IMR-90 (cell line): ENCODE data around the gene CST1. TPM values are rescaled to one million over a fixed set of nuclear protein-coding genes. Genes with fewer than 3 reads are reported as not detected.

Source experiments
- ATAC-seq: fragments of 200-7000 bp; cut with Tn5 transposase; 2 replicates; pipeline ENCODE4 v1.9.1; 2020; ENCODE audit warnings: low read depth, mild to moderate bottlenecking, moderate library complexity
- BruUV-seq: library from RNA; stranded (reverse); fragments of 400-500 nt; replicated peaks from 2 replicates; lab custom pipeline; 2021; lab: Mats Ljungman, UMichigan
- CTCF ChIA-PET: fragments of 300-600 bp; formaldehyde crosslinking; extraction: SDS; loops from one replicate; lab custom pipeline; 2021; ENCODE audit warnings: antibody characterized with exemption; lab: Yijun Ruan, JAX
- POLR2A ChIA-PET: fragments of 300-600 bp; sonication (Branson Sonifier 250); formaldehyde crosslinking; loops from one replicate; lab custom pipeline; 2022; ENCODE audit warnings: antibody characterized with exemption; ENCODE audit not compliant: unreplicated experiment; lab: Charles Lee
- DNase-seq: peaks from one replicate; pipeline ENCODE4 v3.0.0; 2013
- H2AFZ ChIP-seq: replicated peaks from 2 replicates; pipeline ENCODE3; 2013; ENCODE audit warnings: low read length, mild to moderate bottlenecking; ENCODE audit not compliant: poor library complexity
- H2AK5ac ChIP-seq: 2 replicates; pipeline ENCODE4 v1.6.1; 2013; ENCODE audit warnings: low read depth, low read length, inconsistent platforms
- H2AK9ac ChIP-seq: replicated peaks from 2 replicates; pipeline ENCODE3; 2013; ENCODE audit warnings: mild to moderate bottlenecking, low read depth, low read length, moderate library complexity; ENCODE audit not compliant: poor library complexity
- H2BK120ac ChIP-seq: 2 replicates; pipeline ENCODE4 v1.6.1; 2013; ENCODE audit warnings: low read depth, low read length, inconsistent platforms
- H2BK15ac ChIP-seq: 3 replicates; pipeline ENCODE4 v1.6.1; 2013; ENCODE audit warnings: low read depth, low read length, inconsistent platforms
- H2BK20ac ChIP-seq: 2 replicates; pipeline ENCODE4 v1.6.1; 2013; ENCODE audit warnings: low read depth, mild to moderate bottlenecking, inconsistent platforms, low read length, moderate library complexity
- H2BK5ac ChIP-seq: 2 replicates; pipeline ENCODE4 v1.6.1; 2013; ENCODE audit warnings: mild to moderate bottlenecking, low read depth, low read length, inconsistent platforms; ENCODE audit not compliant: poor library complexity, severe bottlenecking
- H3K14ac ChIP-seq: replicated peaks from 2 replicates; pipeline ENCODE4 v1.6.1; 2013; ENCODE audit warnings: low read depth, low read length, inconsistent platforms
- H3K18ac ChIP-seq: 2 replicates; pipeline ENCODE4 v1.6.1; 2013; ENCODE audit warnings: low read depth, low read length, control low read depth
- H3K23ac ChIP-seq: 2 replicates; pipeline ENCODE4 v1.6.1; 2013; ENCODE audit warnings: low read depth, low read length, inconsistent platforms
- H3K27ac ChIP-seq: 2 replicates; pipeline ENCODE4 v1.5.1; 2013; ENCODE audit warnings: mild to moderate bottlenecking, control low read depth, low read length; ENCODE audit not compliant: insufficient read depth
- H3K27me3 ChIP-seq: 2 replicates; pipeline ENCODE4 v1.6.1; 2013; ENCODE audit warnings: low read length; ENCODE audit not compliant: control insufficient read depth, insufficient read depth
- H3K36me3 ChIP-seq: 2 replicates; pipeline ENCODE4 v1.6.1; 2013; ENCODE audit warnings: low read length, mixed read lengths; ENCODE audit not compliant: control insufficient read depth, insufficient read depth
- H3K4ac ChIP-seq: 2 replicates; pipeline ENCODE4 v1.6.1; 2013; ENCODE audit warnings: low read depth, low read length, inconsistent platforms
- H3K4me1 ChIP-seq: 2 replicates; pipeline ENCODE4 v1.6.1; 2013; ENCODE audit warnings: low read length, mixed read lengths; ENCODE audit not compliant: control insufficient read depth, insufficient read depth
- H3K4me2 ChIP-seq: 2 replicates; pipeline ENCODE4 v1.6.1; 2013; ENCODE audit warnings: low read depth, mild to moderate bottlenecking, control low read depth, low read length, moderate library complexity
- H3K4me3 ChIP-seq: 2 replicates; pipeline ENCODE4 v1.5.1; 2013; ENCODE audit warnings: low read depth, mild to moderate bottlenecking, control low read depth, low read length, moderate library complexity; ENCODE audit not compliant: insufficient read depth
- H3K56ac ChIP-seq: 2 replicates; pipeline ENCODE4 v1.6.1; 2013; ENCODE audit warnings: low read length, inconsistent platforms; ENCODE audit not compliant: insufficient read depth; ENCODE audit errors: extremely low read depth
- H3K79me1 ChIP-seq, 2 experiments: 2 replicates each; pipeline ENCODE4 v1.6.1; 2013; ENCODE audit warnings: low read length in 2 of 2, inconsistent platforms in 1 of 2, low read depth in 1 of 2
- H3K9ac ChIP-seq: 2 replicates; pipeline ENCODE4 v1.6.1; 2013; ENCODE audit warnings: low read depth, low read length, control low read depth
- H3K9me1 ChIP-seq: 2 replicates; pipeline ENCODE4 v1.6.1; 2013; ENCODE audit warnings: low read length, inconsistent platforms; ENCODE audit not compliant: insufficient read depth
- H3K9me3 ChIP-seq: 2 replicates; pipeline ENCODE4 v1.6.1; 2013; ENCODE audit warnings: low read length; ENCODE audit not compliant: control insufficient read depth, insufficient read depth
- H4K20me1 ChIP-seq: 2 replicates; pipeline ENCODE4 v1.6.1; 2013; ENCODE audit warnings: low read length, inconsistent platforms; ENCODE audit not compliant: insufficient read depth
- H4K5ac ChIP-seq: 2 replicates; pipeline ENCODE4 v1.6.1; 2013; ENCODE audit warnings: mild to moderate bottlenecking, low read depth, low read length, control low read depth
- H4K8ac ChIP-seq, 2 experiments: 2 replicates each; pipeline ENCODE4 v1.6.1; 2013; ENCODE audit warnings: low read depth in 2 of 2, low read length in 2 of 2, control low read depth in 1 of 2, inconsistent platforms in 1 of 2
- H4K91ac ChIP-seq: 2 replicates; pipeline ENCODE4 v1.6.1; 2013; ENCODE audit warnings: low read depth, low read length, inconsistent platforms; ENCODE audit not compliant: insufficient read depth
- BHLHE40 ChIP-seq: fragments of 150-350 bp; IDR thresholded peaks from 2 replicates; pipeline ENCODE4 v1.6.1; 2016; ENCODE audit warnings: mild to moderate bottlenecking, low read depth, low read length
- CEBPB ChIP-seq: IDR thresholded peaks from 2 replicates; pipeline ENCODE4 v1.6.1; 2012; ENCODE audit warnings: low read depth, low read length, improper control_type of control experiment
- CHD1 ChIP-seq: IDR thresholded peaks from 2 replicates; pipeline ENCODE4 v1.6.1; 2012; ENCODE audit warnings: low read depth, low read length, improper control_type of control experiment
- FOS ChIP-seq: fragments of 150-350 bp; IDR thresholded peaks from 2 replicates; pipeline ENCODE4 v1.6.1; 2016; ENCODE audit warnings: low read depth, low read length
- MAFK ChIP-seq: IDR thresholded peaks from 2 replicates; pipeline ENCODE4 v1.6.1; 2012; ENCODE audit warnings: low read depth, low read length, improper control_type of control experiment
- MAZ ChIP-seq: IDR thresholded peaks from 2 replicates; pipeline ENCODE4 v1.6.1; 2012; ENCODE audit warnings: low read depth, mild to moderate bottlenecking, low read length, improper control_type of control experiment, moderate library complexity, borderline replicate concordance
- MXI1 ChIP-seq: IDR thresholded peaks from 2 replicates; pipeline ENCODE4 v1.6.1; 2012; ENCODE audit warnings: low read depth, mild to moderate bottlenecking, low read length, moderate library complexity, borderline replicate concordance
- NFE2L2 ChIP-seq: fragments of 150-350 bp; IDR thresholded peaks from 2 replicates; pipeline ENCODE4 v1.6.1; 2016; ENCODE audit warnings: low read depth, mild to moderate bottlenecking, low read length
- RFX5 ChIP-seq: IDR thresholded peaks from 2 replicates; pipeline ENCODE4 v1.8.0; 2012; ENCODE audit warnings: low read depth, mild to moderate bottlenecking, low read length, moderate library complexity
- SMC3 ChIP-seq: fragments of 150-350 bp; IDR thresholded peaks from 2 replicates; pipeline ENCODE4 v1.6.1; 2016; ENCODE audit warnings: low read depth, mild to moderate bottlenecking, antibody characterized with exemption, low read length, moderate library complexity
- WGBS, 2 experiments: methylation state at CpG; one replicate each; pipeline versions ENCODE4 v1.1.5 to v1.1.7; 2013; ENCODE audit warnings: missing lambda C conversion rate in 2 of 2; ENCODE audit not compliant: insufficient read length in 1 of 2; ENCODE audit errors: extremely low coverage in 2 of 2; 5-methylcytosine and 5-hydroxymethylcytosine counted together
- dilution Hi-C: fragments of 300-500 bp; cut with HindIII; formaldehyde crosslinking; loops from one replicate; pipeline ENCODE4 v1.14.3; 2018; ENCODE audit warnings: low sequenced_read_pairs; ENCODE audit not compliant: unreplicated experiment
- in situ Hi-C: fragments of 300-500 bp; cut with MboI; formaldehyde crosslinking; loops from 3 replicates; pipeline ENCODE4 v1.14.3; 2019; ENCODE audit warnings: low sequenced_read_pairs, inconsistent platforms, mixed read lengths
- intact Hi-C: fragments of 100-400 bp; cut with micrococcal nuclease; formaldehyde crosslinking; loops from 2 replicates; pipeline ENCODE4 v1.10.0; 2022
- polyA plus RNA-seq, 3 experiments: library from polyadenylated mRNA; depleted of rRNA; stranded (reverse); fragments of >200 nt; gene quantifications; 2 replicates each; pipeline ENCODE4 v1.2.3, GENCODE V29; 2012; ENCODE audit warnings: low replicate concordance in 1 of 3
- total RNA-seq: library from RNA; depleted of rRNA; stranded (reverse); fragments of >200 nt; gene quantifications from 2 replicates; pipeline ENCODE4 v1.2.3, GENCODE V29; 2012
- TF ChIP-seq, protein P1 (sequence below): conservative IDR thresholded peaks from 2 replicates; pipeline ENCODE4 v1.5.1; 2012; ENCODE audit warnings: mild to moderate bottlenecking, low read depth, low read length, improper control_type of control experiment
- TF ChIP-seq, protein P2 (sequence below): fragments of 150-350 bp; IDR thresholded peaks from 2 replicates; pipeline ENCODE4 v1.6.1; 2016; ENCODE audit warnings: low read depth, mild to moderate bottlenecking, low read length, moderate library complexity, borderline replicate concordance

Gene CST1
- total and polyA plus RNA-seq, 2 of the 4 experiments (the other 2 are of a cell fraction): not detected

DNA sequence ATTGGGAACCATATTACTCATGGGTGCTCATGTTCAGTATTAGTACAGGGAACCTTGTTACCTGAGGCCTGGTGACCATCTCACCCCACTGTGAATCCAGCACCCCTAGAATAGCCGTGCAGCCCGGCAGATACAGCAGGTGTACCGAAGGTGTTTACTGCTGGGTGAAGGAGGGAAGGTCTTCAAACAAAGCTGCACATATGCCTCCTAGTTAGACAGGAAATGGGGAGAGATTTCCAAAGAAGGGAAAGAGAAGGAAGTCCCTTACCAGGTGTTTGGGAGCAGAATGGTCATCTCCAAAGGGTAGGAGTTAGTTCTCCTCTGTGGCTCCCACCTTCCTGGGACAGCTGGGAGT lies 2.4 kb upstream of the CST1 start:
- no TSS peak for BruUV-seq

More for the DNA sequence above, 2.4 kb upstream of the CST1 start:
- Histone ChIP-seq H3K4me3 (no peak overlapping the region), H3K23ac (no peak overlapping the region), H4K5ac (no peak overlapping the region), H3K36me3 (no peaks in the 10 kb centered on the region), H3K56ac (no peak overlapping the region), H2BK5ac (no peak overlapping the region), H2AK9ac (no peak overlapping the region), H2BK120ac (no peak overlapping the region), H3K4me1 (peaks cover 5% of the 10 kb centered on the region), H3K27me3 (peaks cover 7% of the 10 kb centered on the region; the same call in 1 of the 2 replicates), H2AFZ (no peak overlapping the region), H3K79me1 (no peaks in the 10 kb centered on the region), H3K9me1 (0 out of 2 replicates have a peak, but pooled peaks cover 9% of the 10 kb centered on the region), H3K4me2 (no peak overlapping the region), H2BK20ac (no peak overlapping the region), H3K27ac (no peak overlapping the region), H4K91ac (no peak overlapping the region), H2BK15ac (no peak overlapping the region), H3K9ac (no peak overlapping the region), H4K8ac (no peak overlapping the region), H4K20me1 (no peaks in the 10 kb centered on the region), H3K9me3 (no peaks in the 10 kb centered on the region), H3K18ac (no peak overlapping the region), H2AK5ac (no peak overlapping the region), H3K14ac (no peak overlapping the region), H3K4ac (no peak overlapping the region)
- DNase-seq (no peak), ATAC-seq (no peak)
- WGBS, 2 experiments: no CpG with 5 or more reads among the region's 3 CpGs
- intact Hi-C loops (no loop called here), in situ Hi-C loops (no loop called here), dilution Hi-C loops (no loop called here)
- ChIA-PET CTCF (interaction anchor here (1.5 kb wide), 1 partner anchor 9 kb away, joined by 3 read pairs; no protein-coding TSS in a partner anchor), POLR2A (no interaction called here)
- TF ChIP-seq RFX5: no peak
- no peak for TF ChIP-seq CHD1
- TF ChIP-seq MAFK: no peak
- no peak for TF ChIP-seq FOS
- TF ChIP-seq BHLHE40: no peak
- TF ChIP-seq, protein P1, sequence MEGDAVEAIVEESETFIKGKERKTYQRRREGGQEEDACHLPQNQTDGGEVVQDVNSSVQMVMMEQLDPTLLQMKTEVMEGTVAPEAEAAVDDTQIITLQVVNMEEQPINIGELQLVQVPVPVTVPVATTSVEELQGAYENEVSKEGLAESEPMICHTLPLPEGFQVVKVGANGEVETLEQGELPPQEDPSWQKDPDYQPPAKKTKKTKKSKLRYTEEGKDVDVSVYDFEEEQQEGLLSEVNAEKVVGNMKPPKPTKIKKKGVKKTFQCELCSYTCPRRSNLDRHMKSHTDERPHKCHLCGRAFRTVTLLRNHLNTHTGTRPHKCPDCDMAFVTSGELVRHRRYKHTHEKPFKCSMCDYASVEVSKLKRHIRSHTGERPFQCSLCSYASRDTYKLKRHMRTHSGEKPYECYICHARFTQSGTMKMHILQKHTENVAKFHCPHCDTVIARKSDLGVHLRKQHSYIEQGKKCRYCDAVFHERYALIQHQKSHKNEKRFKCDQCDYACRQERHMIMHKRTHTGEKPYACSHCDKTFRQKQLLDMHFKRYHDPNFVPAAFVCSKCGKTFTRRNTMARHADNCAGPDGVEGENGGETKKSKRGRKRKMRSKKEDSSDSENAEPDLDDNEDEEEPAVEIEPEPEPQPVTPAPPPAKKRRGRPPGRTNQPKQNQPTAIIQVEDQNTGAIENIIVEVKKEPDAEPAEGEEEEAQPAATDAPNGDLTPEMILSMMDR: no peak
- no peak for TF ChIP-seq MAZ
- no peak for TF ChIP-seq MXI1
- no peak for TF ChIP-seq CEBPB
- TF ChIP-seq, protein P2, sequence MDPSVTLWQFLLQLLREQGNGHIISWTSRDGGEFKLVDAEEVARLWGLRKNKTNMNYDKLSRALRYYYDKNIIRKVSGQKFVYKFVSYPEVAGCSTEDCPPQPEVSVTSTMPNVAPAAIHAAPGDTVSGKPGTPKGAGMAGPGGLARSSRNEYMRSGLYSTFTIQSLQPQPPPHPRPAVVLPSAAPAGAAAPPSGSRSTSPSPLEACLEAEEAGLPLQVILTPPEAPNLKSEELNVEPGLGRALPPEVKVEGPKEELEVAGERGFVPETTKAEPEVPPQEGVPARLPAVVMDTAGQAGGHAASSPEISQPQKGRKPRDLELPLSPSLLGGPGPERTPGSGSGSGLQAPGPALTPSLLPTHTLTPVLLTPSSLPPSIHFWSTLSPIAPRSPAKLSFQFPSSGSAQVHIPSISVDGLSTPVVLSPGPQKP: no peak
- TF ChIP-seq NFE2L2: no peak
- no peak for TF ChIP-seq SMC3
